Caki2 (cell line): ENCODE measurements around the gene SLX4. TPM values are rescaled to one million over a fixed set of nuclear protein-coding genes. Genes with fewer than 3 reads are reported as not detected.

Source experiments
- DNase-seq: peaks from one replicate; pipeline ENCODE4 v3.0.0-alpha.2; 2015; ENCODE audit warnings: low read depth
- in situ Hi-C: cut with HindIII; loops from 2 replicates; pipeline ENCODE4 v1.10.0; 2016; ENCODE audit warnings: low sequenced_read_pairs, low pct_unique_long_range_greater_than_20kb, mixed read lengths
- total RNA-seq: library from RNA; depleted of rRNA; stranded (reverse); fragments of >200 nt; shearing (Covaris generic); gene quantifications from 2 replicates; pipeline ENCODE4 v1.2.3, GENCODE V29; 2014; ENCODE audit warnings: low replicate concordance; rRNA removed

The SLX4 gene
- total RNA-seq, 1 experiment from 2014 or later: 4.8 TPM

DNA sequence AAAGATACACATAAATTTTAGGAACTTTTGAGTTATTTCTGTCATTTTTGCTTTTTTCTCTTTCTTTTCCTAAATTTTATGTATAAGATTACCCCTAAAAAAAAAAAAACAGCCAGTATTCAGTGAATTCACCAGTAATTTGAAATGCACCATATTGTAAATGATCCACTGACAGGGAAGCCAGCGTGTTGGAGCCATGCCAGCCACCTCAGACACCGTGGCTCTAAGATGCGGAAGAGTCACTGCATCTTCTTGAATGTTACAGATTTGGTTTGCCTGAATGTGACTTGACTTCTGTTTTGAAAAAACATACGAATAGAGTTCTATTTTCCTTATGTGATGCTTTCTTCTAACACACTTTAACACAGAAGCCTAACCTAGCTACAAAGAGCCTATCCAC is 73.2 kb downstream of the SLX4 start:
- in situ Hi-C loops: no loop called here

DNA sequence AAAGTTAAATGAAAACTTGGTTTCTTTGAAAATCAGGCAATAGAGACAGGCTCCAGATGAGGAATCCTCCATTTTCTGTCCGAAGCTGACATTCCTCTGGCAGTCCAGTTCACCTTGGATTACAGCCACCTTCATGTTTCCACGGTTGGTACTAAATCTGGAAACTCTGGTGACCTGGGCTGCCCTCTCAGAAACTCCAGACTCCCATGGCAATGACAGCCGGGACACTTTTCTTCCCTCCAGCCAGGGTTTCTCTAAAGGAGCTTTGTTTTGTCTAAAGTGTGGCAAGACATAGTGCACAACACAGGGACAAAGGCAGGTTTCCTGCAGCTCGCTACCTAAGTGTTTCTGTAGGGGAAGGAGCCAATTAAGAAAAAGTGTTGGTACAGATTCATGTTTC is 74.6 kb downstream of the SLX4 start:
- in situ Hi-C loops: no loop called here
- DNase-seq: no peak

More for the DNA sequence above, 73.2 kb downstream of the SLX4 start:
- DNase-seq: no peak

DNA sequence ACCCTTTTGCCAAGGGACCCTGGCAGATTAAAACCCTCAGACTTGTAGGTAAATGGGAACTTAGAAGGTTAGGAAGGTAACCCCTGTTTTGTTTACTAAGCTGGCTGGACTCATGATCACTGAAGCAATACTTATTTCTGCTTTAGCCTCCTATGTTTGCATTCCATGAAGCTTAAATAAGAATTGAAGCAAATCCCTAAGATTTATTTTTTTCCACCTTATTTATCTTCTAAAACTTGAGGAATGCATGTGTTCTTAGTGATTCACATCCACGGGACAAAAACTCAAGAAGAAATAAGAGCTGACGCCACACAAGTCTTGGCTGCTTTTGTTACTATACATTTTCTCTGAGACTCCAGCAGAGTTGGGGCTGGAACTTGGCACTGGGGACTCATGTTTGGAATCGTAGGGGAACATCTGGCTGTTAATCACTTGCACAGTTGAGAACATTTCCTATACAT is 75.1 kb downstream of the SLX4 start:
- in situ Hi-C loops: no loop called here
- DNase-seq: no peak

DNA sequence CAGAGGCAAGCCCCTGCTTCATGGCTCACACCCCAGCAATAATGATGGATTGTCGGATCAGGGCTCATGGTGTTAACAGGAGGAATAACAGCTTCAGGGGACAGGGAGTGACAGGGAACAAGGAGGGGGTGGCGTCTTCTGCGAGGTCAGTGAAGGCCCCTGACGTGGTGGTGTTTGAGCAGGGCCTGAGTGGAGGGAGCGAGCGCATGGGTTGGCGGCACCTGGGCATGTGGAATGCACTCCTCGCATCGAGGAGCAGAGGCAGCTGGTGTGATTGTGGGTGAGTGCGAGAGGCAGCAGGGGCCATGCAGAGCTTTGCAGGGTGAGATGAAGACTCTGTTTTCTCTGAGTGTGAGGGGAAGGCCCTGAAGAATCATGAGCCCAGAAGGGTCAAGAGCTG is 77.3 kb downstream of the SLX4 start:
- no peak for DNase-seq
- in situ Hi-C loops: no loop called here

DNA sequence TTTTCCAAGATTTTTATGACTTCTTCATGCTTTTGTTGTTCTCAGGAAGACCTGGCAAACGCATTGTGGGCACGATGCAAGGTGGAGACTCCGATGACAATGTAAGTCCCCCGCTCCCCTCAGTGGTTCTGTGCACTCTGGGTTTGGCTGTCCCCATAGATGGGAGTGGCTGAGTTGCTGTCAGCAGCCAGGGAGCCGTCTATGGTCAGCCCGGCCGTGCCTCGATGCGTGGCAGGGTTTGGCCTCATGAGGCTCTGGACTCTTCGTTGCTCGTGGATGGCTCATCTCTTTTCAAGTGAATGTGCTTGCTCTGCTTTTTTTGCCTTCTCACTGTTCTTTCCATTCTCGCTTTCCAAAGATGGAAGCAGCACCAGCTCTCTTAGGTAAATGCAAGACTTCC is 78.7 kb downstream of the SLX4 start:
- in situ Hi-C loops: no loop called here
- DNase-seq: no peak

Other genes with a start within 250 kb of the SLX4 start
- gene ZSCAN32, start 210.6 kb downstream of the SLX4 start, total RNA-seq: 19.6 and 23.3 TPM in 2 replicates
- 16.4 and 27.0 TPM in 2 replicates for gene ZNF174, start 210.4 kb downstream of the SLX4 start, total RNA-seq
- 1.5 and 3.8 TPM in 2 replicates for gene ZNF597, start 168.1 kb downstream of the SLX4 start, total RNA-seq
- gene NAA60, start 167.9 kb downstream of the SLX4 start, total RNA-seq: 15.5 and 32.5 TPM in 2 replicates
- not detected in 2 replicates for gene C16orf90, start 116.1 kb downstream of the SLX4 start, total RNA-seq
- 27.2 and 27.6 TPM in 2 replicates for gene CLUAP1, start 110.6 kb downstream of the SLX4 start, total RNA-seq
- gene NLRC3, start 34.2 kb downstream of the SLX4 start, total RNA-seq: not detected in 2 replicates
- 6.5 and 45.3 TPM in 2 replicates for gene DNASE1, start 43.1 kb upstream of the SLX4 start, total RNA-seq
- 67.0 and 76.7 TPM in 2 replicates for gene TRAP1, start 105.9 kb upstream of the SLX4 start, total RNA-seq